Immature natural killer cell (primary cell): Measurements from ENCODE around the gene STX4. TPM values are rescaled to one million over a fixed set of nuclear protein-coding genes. Genes with fewer than 3 reads are reported as not detected.

Experiments
- DNase-seq, 3 donors: peaks; one replicate each; pipeline ENCODE4 v3.0.0; 2022; ENCODE audit warnings: mixed read lengths in 1 of 3
- H3K27ac Mint-ChIP-seq, 6 donors: one replicate each; pipeline ENCODE4 v1.8.0; 2020; ENCODE audit warnings: mixed read lengths in 6 of 6, mild to moderate bottlenecking in 5 of 6, inconsistent platforms in 4 of 6, moderate library complexity in 3 of 6
- H3K27me3 Mint-ChIP-seq, 3 donors: one replicate each; pipeline ENCODE4 v1.8.0; 2020 to 2021; ENCODE audit warnings: low read depth in 3 of 3, mild to moderate bottlenecking in 3 of 3, mixed read lengths in 3 of 3, moderate library complexity in 3 of 3, inconsistent platforms in 1 of 3
- H3K36me3 Mint-ChIP-seq, 3 donors: one replicate each; pipeline ENCODE4 v1.8.0; 2020; ENCODE audit warnings: mixed read lengths in 3 of 3, inconsistent platforms in 2 of 3, mild to moderate bottlenecking in 2 of 3
- H3K4me1 Mint-ChIP-seq, 2 donors: one replicate each; pipeline ENCODE4 v1.8.0; 2020; ENCODE audit warnings: inconsistent platforms in 2 of 2, mild to moderate bottlenecking in 2 of 2, mixed read lengths in 2 of 2, moderate library complexity in 1 of 2
- H3K4me3 Mint-ChIP-seq, 5 donors: one replicate each; pipeline ENCODE4 v1.8.0; 2020; ENCODE audit warnings: mild to moderate bottlenecking in 5 of 5, mixed read lengths in 5 of 5, inconsistent platforms in 3 of 5, moderate library complexity in 3 of 5
- H3K9me3 Mint-ChIP-seq, 6 donors: one replicate each; pipeline ENCODE4 v1.8.0; 2020; ENCODE audit warnings: mild to moderate bottlenecking in 6 of 6, mixed read lengths in 6 of 6, inconsistent platforms in 4 of 6, moderate library complexity in 3 of 6
- polyA plus RNA-seq, 3 donors: library from polyadenylated mRNA; unstranded; fragments of 300-500 nt; fragmentation: Illumina TruSeq; gene quantifications; one replicate each; pipeline ENCODE4 v1.2.3, GENCODE V29; 2021

Gene STX4
- polyA plus RNA-seq, 3 donors from 2014 or later, result 31.3 to 46.4 (median 33.3) TPM

- Mint-ChIP-seq H3K4me3 (peak overlapping the region in 1 of 5 donors; percentile 19), H3K27me3 (peaks cover 0 to 3% (median 2%) of the 10 kb centered on the region in 3 donors), H3K9me3 (no peaks in the 10 kb centered on the region), H3K36me3 (peaks cover 0 to 11% (median 8%) of the 10 kb centered on the region in 3 donors), H3K27ac (peak overlapping the region in 4 of 6 donors; percentile 63 to 81 (median 67)), H3K4me1 (peaks cover 18 to 22% of the 10 kb centered on the region in 2 donors)
- DNase-seq, result no peak
Observed at GRCh38 chr16:31081428-31082351, 48.3 kb downstream of the STX4 start.

GRCh38 chr16:31082368-31083045 is 49.1 kb downstream of the STX4 start:
- H3K36me3 Mint-ChIP-seq, result peaks cover 0 to 11% (median 8%) of the 10 kb centered on the region in 3 donors
- no peaks in the 10 kb centered on the region for H3K9me3 Mint-ChIP-seq
- peak overlapping the region in 1 of 5 donors; percentile 19 for H3K4me3 Mint-ChIP-seq
- no peak for DNase-seq
- peaks cover 0 to 3% (median 2%) of the 10 kb centered on the region in 3 donors for H3K27me3 Mint-ChIP-seq
- H3K27ac Mint-ChIP-seq, result peak overlapping the region in 4 of 6 donors; percentile 63 to 81 (median 67)
- peaks cover 18 to 22% of the 10 kb centered on the region in 2 donors for H3K4me1 Mint-ChIP-seq

DNA sequence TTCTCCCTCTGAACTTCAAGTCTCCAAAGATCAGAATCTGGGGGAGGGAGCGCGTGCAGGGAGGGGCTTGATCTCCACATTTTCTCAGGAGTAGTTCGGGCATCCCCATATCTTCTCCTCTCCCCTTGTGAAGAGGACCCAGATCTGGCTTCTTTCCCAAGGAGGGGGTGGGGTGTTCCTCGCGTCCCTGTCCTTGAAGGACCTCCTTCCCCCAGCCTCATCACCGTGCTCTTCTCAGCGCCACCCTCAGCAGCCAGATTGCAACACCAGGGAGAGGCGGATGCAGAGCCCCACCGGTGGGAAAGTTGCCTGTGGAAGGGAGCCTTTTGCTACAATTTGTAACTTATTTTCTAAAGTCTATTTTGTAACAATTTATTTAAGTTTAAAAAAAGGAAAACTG is 49.7 kb downstream of the STX4 start:
- peaks cover 13 to 22% of the 10 kb centered on the region in 2 donors for H3K4me1 Mint-ChIP-seq
- no peaks in the 10 kb centered on the region for H3K9me3 Mint-ChIP-seq
- H3K4me3 Mint-ChIP-seq, result no peak overlapping the region
- no peak overlapping the region for H3K27ac Mint-ChIP-seq
- H3K36me3 Mint-ChIP-seq, result peaks cover 0 to 7% (median 5%) of the 10 kb centered on the region in 3 donors
- peaks cover 0 to 3% (median 2%) of the 10 kb centered on the region in 3 donors for H3K27me3 Mint-ChIP-seq
- DNase-seq, result no peak

- no peak overlapping the region for H3K4me3 Mint-ChIP-seq
- no peaks in the 10 kb centered on the region for H3K9me3 Mint-ChIP-seq
- no peak for DNase-seq
- H3K4me1 Mint-ChIP-seq, result peaks cover 13 to 22% of the 10 kb centered on the region in 2 donors
- peak overlapping the region in 1 of 6 donors; percentile 22 for H3K27ac Mint-ChIP-seq
- H3K36me3 Mint-ChIP-seq, result peaks cover 0 to 6% (median 4%) of the 10 kb centered on the region in 3 donors
- H3K27me3 Mint-ChIP-seq, result peaks cover 0 to 3% (median 2%) of the 10 kb centered on the region in 3 donors
Observed at GRCh38 chr16:31083556-31083955, 50.2 kb downstream of the STX4 start.

- Mint-ChIP-seq H3K9me3 (no peaks in the 10 kb centered on the region), H3K4me1 (peaks cover 13 to 20% of the 10 kb centered on the region in 2 donors), H3K4me3 (no peak overlapping the region), H3K27ac (no peak overlapping the region), H3K36me3 (peaks cover 0 to 6% (median 4%) of the 10 kb centered on the region in 3 donors), H3K27me3 (peaks cover 0 to under 1% (median 0%) of the 10 kb centered on the region in 3 donors)
- no peak for DNase-seq
Observed at GRCh38 chr16:31083981-31084380, 50.6 kb downstream of the STX4 start.

- H3K36me3 Mint-ChIP-seq, result peaks cover 0 to 6% (median 4%) of the 10 kb centered on the region in 3 donors
- H3K4me3 Mint-ChIP-seq, result no peak overlapping the region
- no peak for DNase-seq
- H3K27me3 Mint-ChIP-seq, result no peaks in the 10 kb centered on the region
- H3K4me1 Mint-ChIP-seq, result peaks cover 6 to 13% of the 10 kb centered on the region in 2 donors
- no peaks in the 10 kb centered on the region for H3K9me3 Mint-ChIP-seq
- H3K27ac Mint-ChIP-seq, result peak overlapping the region in 1 of 6 donors; percentile 55
Observed at GRCh38 chr16:31084584-31085302, 51.4 kb downstream of the STX4 start.

GRCh38 chr16:31085411-31085810 is 52.1 kb downstream of the STX4 start:
- no peak overlapping the region for H3K4me3 Mint-ChIP-seq
- peaks cover 0 to 6% (median 4%) of the 10 kb centered on the region in 3 donors for H3K36me3 Mint-ChIP-seq
- DNase-seq, result no peak
- no peaks in the 10 kb centered on the region for H3K27me3 Mint-ChIP-seq
- peak overlapping the region in 1 of 6 donors; percentile 55 for H3K27ac Mint-ChIP-seq
- peaks cover 6 to 12% of the 10 kb centered on the region in 2 donors for H3K4me1 Mint-ChIP-seq
- H3K9me3 Mint-ChIP-seq, result no peaks in the 10 kb centered on the region

DNA sequence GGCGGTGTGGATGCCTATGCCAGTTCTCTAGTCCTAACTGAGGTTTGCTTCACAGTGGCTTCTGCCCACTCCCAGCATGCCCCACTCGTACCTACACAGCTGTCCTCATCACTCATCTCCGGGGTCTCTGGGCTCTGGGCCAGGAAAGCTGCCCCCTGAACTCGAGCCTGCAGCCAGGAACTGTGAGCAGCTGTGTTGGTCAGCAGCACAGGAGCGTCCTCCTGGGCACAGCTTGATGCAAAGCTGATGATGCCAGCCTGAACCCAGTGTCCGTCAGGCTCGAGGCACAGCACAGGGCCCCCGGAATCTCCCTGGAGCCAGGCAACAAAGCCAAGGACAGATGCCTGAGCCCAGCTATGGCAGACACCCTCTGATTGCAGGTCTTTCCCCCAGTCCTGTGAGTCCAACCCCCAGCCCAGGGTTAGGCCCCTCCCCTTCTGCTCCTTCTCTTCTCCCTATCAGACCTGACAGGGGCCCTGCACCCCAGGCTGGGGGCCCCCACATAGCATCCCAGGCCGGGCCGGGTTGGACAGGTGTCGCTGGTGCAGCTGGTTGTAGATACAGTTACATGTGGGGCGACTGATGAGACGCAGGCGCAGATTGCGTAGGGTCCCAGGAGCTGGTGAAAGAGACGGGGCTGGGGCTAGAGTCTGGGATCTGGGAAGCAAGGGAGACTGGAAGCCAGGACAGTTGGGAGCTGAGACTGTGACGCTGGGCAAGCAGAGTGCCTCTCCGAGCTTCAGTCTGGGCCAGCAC is 52.7 kb downstream of the STX4 start:
- H3K27me3 Mint-ChIP-seq, result no peaks in the 10 kb centered on the region
- peak overlapping the region in 2 of 6 donors; percentile 7 to 50 for H3K27ac Mint-ChIP-seq
- DNase-seq, result no peak
- H3K36me3 Mint-ChIP-seq, result peaks cover 0 to 6% (median 4%) of the 10 kb centered on the region in 3 donors
- no peak overlapping the region for H3K4me3 Mint-ChIP-seq
- peaks cover 3 to 6% of the 10 kb centered on the region in 2 donors for H3K4me1 Mint-ChIP-seq
- H3K9me3 Mint-ChIP-seq, result no peaks in the 10 kb centered on the region

- H3K4me1 Mint-ChIP-seq, result peaks cover 3 to 6% of the 10 kb centered on the region in 2 donors
- DNase-seq, result no peak
- peaks cover 0 to 6% (median 4%) of the 10 kb centered on the region in 3 donors for H3K36me3 Mint-ChIP-seq
- no peaks in the 10 kb centered on the region for H3K27me3 Mint-ChIP-seq
- no peak overlapping the region for H3K4me3 Mint-ChIP-seq
- no peak overlapping the region for H3K27ac Mint-ChIP-seq
- no peaks in the 10 kb centered on the region for H3K9me3 Mint-ChIP-seq
Observed at GRCh38 chr16:31086629-31086906, 53.2 kb downstream of the STX4 start.

- no peak for DNase-seq
- Mint-ChIP-seq H3K4me1 (no peaks in the 10 kb centered on the region), H3K36me3 (peaks cover 0 to 4% (median 3%) of the 10 kb centered on the region in 3 donors), H3K9me3 (no peaks in the 10 kb centered on the region), H3K4me3 (no peak overlapping the region), H3K27me3 (no peaks in the 10 kb centered on the region), H3K27ac (no peak overlapping the region)
Observed at GRCh38 chr16:31087481-31087880, 54.1 kb downstream of the STX4 start.

GRCh38 chr16:31087971-31088370 is 54.6 kb downstream of the STX4 start:
- no peaks in the 10 kb centered on the region for H3K9me3 Mint-ChIP-seq
- no peaks in the 10 kb centered on the region for H3K4me1 Mint-ChIP-seq
- no peak overlapping the region for H3K27ac Mint-ChIP-seq
- H3K36me3 Mint-ChIP-seq, result peaks cover 0 to 4% (median 3%) of the 10 kb centered on the region in 3 donors
- no peak overlapping the region for H3K4me3 Mint-ChIP-seq
- H3K27me3 Mint-ChIP-seq, result no peaks in the 10 kb centered on the region
- DNase-seq, result no peak

GRCh38 chr16:31088459-31089183 is 55.3 kb downstream of the STX4 start, which contains the start of gene PRSS53:
Gene PRSS53, minus strand, starts transcription at chr16:31088943. Its CDS starts 134 bp downstream, at chr16:31088809.
- H3K9me3 Mint-ChIP-seq, result no peaks in the 10 kb centered on the region
- no peak for DNase-seq
- no peaks in the 10 kb centered on the region for H3K27me3 Mint-ChIP-seq
- peaks cover 0 to 4% (median 3%) of the 10 kb centered on the region in 3 donors for H3K36me3 Mint-ChIP-seq
- H3K27ac Mint-ChIP-seq, result peak within 1 kb of the TSS in 1 of 6 donors; percentile 40
- H3K4me3 Mint-ChIP-seq, result no peak within 1 kb of the TSS
- H3K4me1 Mint-ChIP-seq, result peaks cover under 1 to 3% of the 10 kb centered on the region in 2 donors
